ENCODE measurements around the gene SYNGR4.
"Not testable (repeated sequence)": the region's sequence is repeated elsewhere in the genome, so short reads cannot be mapped to it uniquely, and the experiment has no call there.

SYNGR4 gene, protein sequence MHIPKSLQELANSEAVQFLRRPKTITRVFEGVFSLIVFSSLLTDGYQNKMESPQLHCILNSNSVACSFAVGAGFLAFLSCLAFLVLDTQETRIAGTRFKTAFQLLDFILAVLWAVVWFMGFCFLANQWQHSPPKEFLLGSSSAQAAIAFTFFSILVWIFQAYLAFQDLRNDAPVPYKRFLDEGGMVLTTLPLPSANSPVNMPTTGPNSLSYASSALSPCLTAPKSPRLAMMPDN

DNA sequence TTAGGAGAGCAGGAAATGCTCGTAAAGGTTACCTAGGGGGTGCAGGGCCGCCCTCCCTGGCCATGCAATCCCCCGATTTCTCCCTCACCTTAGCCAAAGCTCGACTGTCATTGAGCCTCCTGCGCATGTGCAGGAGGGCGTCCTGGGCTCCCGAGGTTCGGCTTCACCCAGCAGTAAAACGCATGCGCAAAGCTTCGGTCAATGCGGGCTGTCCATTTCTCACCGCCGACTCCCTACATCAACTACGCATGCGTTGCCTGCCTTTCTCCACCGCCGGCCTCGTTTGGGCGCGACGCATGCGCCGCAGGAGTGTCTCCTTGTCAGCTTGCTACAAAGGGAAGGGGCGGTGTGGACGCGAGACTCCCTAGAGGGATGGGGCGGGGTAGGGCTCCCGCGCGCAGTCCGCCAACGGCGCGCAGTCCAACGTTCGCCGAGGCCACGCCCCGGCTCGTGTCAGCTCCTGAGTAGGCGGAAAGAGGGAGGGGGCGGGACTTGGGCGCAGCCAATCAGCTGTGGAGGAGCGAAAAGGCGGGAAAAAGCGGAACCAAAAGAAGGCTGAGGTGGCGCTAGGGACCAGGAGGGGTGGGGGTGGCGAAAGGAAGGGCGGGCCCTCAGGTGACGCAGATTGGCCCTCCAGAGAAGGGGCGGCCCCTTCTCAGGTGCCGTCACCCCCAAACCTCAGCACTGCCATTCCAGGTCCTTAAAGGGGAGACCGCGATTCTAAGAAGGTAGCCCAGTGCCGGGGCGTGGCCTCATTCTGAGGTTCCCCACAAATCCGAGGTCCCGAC, at the start of gene SYNGR4, which contains the start of gene TMEM143:
Gene SYNGR4, plus strand, starts transcription at position 558 of the 788 bp plus-strand sequence. CDS start 1,476 bp downstream, outside the sequence.
Gene TMEM143, minus strand, starts transcription at position 131 of the 788 bp plus-strand sequence. Its CDS starts 20 bp downstream, at position 111.
- peak; percentile 99 for DNase-seq (ENCODE audit: low spot score)

DNA sequence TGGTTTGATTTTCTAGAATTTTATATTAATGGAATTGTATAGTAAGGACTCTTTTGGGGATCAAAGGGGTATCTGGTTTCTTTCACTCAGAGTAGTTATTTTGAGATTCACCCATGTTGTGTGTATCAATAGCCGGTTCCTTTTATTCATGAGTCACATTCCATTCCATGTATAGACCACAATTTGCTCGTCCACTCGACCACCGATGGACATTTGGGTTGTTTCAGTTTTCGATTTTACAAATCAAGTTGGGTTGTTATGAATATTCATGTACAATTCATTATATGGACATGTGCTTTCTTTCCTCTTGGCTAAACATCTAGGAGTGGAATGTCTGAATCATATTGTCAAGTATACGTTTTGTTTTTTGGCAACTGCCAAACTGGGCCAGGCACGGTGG, 48.5 kb upstream of the SYNGR4 start:
- DNase-seq (ENCODE audit: low spot score) = no peak

DNA sequence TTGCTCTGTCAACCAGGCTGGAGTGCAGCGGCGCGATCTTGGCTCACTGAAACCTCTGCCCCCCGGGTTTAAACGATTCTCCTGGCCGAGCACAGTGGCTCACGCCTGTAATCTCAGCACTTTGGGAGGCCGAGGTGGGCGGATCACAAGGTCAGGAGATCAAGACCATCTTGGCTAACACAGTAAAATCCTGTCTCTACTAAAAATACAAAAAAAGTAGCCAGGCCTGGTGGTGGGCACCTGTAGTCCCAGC, 46.5 kb upstream of the SYNGR4 start:
- not testable (repeated sequence) for DNase-seq (ENCODE audit: low spot score)

DNA sequence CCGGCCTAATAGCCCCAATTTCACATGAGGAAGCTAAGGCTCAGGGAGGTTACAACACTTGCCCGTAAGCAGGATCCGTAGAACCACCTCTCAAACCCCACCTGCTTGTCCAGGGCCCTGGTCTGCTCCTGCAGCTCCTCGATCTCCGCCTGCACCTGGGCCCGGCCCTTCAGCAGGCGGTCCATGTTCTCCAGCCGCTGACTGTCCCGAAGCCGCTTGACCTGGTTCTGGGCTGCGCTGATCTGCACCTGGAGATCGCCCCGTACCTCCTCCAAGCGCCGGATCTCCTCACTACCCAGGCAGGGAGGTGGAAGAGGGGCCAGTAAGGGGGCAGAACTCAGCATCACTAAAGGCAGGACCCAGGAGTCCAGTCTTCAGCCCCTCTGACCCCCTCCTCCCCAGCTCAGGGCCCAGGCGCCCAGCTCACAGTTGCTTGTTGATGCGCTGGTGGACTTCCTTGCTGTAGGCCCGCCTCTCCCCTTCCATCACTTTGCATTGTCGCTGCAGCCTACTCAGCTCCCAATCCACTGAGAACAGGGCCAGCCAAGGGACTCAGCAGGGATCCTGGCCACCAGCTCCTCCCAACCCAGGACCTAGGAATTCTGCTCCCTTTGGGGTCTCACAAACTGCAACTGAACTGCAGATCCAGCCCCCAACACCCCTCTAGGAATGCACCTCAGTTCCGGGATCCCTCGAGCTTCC, 45.7 kb upstream of the SYNGR4 start:
- no peak for DNase-seq (ENCODE audit: low spot score)

DNA sequence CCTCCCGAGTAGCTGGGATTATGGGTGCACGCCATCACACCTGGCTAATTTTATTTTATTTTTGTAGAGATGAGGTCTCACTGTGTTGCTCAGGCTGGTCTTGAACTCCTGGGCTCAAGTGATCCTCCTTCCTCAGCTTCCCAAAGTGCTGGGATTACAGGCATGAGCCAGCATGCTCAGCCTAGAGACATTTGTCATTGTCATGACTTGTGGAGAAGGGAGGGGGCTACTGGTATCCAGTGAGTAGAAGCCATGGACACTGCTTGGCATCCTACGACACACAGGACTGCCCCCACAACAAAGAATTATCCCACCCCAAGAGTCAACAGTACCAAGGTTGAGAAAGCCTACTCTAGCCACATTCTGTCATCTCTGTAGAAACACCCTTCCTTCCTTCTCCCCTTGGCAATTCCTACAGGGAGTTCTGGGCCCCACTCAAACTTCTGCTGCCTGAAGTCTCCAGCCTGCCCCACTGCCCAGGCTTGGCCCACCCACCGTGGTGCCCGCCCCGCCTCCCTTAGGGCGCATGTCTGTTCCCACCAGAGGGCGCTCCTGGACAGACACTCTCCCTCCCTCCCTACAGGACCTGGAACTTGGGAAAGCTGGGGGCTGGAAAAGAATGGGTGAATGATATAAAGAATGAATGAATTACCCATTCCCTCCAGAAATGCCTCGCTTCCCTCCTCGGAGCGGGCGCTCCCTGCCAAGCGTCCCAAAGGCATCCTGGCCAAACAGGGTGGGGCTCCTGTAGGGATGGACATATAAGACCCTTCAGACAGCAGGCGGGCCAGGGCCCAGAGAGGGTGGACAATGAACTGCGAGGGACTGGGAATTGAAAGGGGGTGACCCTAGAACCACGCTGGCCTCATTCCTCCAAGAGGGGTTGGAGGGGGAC, 44.3 kb upstream of the SYNGR4 start:
- DNase-seq (ENCODE audit: low spot score) = peak; percentile 88

DNA sequence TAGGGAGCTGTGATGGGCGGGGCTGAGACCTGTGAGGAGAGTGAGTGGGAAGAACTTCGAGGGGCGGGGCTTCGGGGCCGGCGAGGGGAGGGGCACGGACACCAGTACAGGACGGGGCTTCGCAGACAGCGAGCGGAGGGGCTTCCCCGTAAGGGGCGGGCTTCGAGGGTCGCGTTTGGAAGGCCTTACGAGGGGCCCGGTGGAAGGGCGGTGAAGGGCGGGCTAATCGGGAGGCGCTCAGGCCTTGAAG, 42.9 kb upstream of the SYNGR4 start:
- peak; percentile 93 for DNase-seq (ENCODE audit: low spot score)

DNA sequence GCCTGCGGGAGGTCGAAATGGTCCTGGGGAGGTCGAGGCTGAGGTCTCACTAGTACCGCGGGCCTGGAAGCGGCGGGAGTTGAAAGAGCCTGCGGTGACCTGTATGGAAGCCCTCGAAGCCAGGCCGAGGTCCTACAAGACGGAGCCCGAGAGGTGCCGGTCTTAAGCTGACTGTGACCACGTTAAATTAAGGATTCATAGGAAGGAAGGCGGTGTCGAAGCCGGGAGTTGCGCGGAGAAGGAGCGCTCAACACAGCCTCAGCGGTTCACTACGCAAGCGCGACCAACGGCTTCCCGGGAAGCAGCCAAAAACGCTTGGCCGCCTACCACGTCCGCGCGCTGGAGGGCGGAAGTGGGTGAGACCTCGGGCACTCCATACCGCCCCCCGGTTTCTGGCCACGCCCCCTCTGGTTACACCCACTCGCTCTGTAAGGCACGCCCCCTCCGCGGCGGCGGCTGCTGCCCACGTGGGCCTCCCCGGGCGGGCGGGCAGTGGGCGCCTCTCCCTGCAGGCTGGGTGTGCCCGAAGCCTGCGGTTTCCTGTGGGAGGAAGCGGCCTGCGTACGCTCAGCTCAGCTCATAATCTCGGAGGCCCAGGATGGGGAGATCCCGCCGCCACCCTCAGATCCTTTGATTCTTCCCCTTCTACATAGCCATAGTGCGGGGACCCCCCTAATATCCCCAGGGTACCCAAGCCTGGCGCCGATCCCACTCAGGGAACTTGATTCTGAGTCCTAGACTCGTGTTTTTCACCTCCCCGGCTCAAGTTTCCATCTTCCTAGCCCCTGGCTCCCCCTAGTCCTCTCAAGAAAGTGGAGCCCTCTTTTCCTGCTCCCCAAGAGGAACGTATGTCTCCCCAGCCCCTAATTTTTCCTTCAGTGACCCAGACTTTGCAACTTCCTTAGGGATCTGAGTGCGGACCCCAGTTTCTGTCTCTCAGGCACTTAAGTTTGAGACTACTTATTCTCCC, 42.3 kb upstream of the SYNGR4 start:
- DNase-seq (ENCODE audit: low spot score) = peak; percentile 99

DNA sequence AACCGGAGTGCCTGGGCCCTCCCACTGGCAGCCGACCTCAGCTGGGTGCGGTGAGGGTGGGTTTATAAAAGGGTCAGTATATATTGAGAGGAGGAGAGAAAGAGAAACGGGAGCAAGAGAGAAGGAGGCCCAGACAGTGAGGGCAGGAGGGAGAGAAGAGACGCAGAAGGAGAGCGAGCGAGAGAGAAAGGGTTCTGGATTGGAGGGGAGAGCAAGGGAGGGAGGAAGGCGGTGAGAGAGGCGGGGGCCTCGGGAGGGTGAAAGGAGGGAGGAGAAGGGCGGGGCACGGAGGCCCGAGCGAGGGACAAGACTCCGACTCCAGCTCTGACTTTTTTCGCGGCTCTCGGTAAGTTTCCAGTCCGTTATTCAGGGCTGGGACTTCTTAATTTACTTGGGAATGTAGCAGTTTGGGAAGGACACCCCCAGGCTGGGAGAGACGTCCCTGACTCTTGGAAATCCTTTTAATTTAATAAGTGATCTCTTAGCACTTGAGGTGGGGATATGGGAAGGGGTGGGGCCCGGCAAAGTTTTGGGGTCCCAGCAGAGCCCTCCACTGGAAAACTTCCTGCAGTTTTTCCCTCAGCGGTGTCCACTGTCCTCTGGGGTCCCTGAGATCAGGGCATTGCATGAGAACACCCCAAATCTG, 38.8 kb upstream of the SYNGR4 start, which contains the start of gene EMP3:
Gene EMP3, plus strand, starts transcription at position 288 of the 646 bp plus-strand sequence. CDS start 1,293 bp downstream, outside the sequence.
- DNase-seq (ENCODE audit: low spot score) = peak; percentile 94

DNA sequence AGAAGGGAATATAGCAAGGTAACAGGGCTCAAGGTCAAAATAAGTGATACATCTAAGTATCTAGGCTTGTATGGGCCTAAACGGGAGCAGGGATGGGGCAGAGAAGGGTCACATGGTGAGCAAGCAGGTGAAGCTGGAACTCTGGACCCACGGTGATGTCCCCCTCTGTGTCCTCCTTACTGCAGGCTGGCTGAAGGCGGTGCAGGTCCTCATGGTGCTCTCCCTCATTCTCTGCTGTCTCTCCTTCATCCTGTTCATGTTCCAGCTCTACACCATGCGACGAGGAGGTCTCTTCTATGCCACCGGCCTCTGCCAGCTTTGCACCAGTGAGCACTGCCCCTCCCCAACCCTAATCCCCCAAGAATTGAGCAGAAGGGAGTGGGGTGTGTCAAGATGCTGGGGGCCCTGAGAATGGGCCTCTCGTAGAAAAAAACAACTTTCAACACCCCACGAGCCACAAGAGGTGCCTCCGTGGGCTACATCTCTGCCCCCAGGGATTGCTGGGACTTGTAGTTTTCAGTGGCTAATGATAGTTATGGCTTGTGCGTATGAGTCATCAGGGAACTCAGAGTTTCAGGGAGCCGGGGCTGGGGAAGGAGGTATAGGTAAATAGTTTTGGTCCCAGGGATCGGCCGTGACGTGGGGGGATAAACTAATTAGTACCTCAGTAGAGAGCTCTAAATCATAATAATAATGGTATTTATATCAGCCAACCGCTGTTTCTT, 34.8 kb upstream of the SYNGR4 start:
- no peak for DNase-seq (ENCODE audit: low spot score)

DNA sequence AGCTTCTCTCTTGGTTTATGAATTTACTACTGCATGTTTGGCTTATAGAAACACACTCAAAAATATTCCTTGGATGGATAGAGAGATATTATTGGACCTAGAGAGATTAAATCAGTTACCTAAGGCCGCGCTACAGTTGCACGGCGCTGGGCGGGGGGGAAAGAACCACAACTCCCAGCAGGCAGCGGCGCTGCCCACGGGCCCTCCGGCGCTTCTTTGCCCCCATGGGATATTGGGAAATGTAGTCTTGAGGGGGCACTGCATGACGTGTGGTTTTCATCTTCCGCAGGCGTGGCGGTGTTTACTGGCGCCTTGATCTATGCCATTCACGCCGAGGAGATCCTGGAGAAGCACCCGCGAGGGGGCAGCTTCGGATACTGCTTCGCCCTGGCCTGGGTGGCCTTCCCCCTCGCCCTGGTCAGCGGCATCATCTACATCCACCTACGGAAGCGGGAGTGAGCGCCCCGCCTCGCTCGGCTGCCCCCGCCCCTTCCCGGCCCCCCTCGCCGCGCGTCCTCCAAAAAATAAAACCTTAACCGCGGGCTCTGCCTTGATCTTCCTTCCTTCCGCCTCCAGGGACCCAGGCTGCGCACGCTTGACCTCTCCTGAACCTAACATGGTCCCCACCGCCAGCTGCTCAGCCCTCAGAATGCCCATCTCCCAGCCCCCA, 34.0 kb upstream of the SYNGR4 start:
- no peak for DNase-seq (ENCODE audit: low spot score)

DNA sequence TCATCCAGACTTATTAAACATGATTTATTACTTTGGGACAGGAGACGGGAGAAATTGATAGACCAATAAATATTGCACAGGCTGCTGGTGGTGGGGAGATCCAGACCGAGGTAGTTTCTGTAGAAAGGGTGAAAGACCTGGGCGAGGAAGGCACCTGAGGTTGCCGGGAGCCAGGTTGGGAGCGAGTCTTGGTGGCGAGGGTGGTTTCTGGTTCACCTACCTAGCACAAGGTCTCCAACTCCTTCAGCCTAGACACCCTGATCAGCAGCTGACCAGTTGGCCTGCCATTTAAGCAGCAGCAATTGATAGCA, 31.9 kb upstream of the SYNGR4 start:
- DNase-seq (ENCODE audit: low spot score) = no peak

DNA sequence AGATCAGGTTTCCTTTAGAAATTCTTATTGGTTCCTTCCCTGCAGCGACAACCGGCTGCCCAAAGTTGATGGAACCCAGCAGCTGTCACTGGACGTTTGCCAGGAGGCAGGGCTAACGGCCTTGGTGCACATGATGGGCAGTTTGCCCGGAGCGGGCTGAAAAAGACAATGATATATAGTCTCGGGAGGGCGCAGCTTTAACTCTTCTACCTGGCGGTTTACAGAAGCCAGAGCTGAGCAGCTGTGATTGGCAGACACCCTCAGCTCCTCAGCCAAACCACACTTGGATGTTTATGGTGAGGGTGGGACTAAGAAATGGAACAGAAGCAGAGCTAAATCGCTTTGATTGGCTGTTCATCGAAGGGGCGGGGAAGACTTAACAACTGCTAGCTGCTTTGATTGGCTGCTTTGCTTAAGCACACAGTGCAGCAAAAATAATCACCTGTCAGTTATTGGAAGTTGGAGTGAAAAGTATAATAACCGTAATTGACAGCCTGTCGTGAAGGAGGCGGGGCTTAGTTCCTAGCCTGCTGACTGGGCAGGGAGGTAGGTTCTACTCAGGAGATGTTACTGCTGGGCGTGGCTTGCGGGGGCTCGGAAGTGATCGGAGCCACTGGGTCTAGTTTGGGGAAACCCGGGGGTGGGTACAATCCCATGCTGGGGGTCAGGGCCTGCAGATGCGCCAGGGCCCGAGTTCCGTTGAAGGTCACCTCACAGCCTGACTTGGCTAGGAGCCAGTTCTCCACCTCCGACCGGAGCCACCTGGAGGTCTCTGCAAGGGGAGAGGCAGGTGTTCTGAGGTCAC, 31.3 kb upstream of the SYNGR4 start:
- DNase-seq (ENCODE audit: low spot score) = peak; percentile 92

DNA sequence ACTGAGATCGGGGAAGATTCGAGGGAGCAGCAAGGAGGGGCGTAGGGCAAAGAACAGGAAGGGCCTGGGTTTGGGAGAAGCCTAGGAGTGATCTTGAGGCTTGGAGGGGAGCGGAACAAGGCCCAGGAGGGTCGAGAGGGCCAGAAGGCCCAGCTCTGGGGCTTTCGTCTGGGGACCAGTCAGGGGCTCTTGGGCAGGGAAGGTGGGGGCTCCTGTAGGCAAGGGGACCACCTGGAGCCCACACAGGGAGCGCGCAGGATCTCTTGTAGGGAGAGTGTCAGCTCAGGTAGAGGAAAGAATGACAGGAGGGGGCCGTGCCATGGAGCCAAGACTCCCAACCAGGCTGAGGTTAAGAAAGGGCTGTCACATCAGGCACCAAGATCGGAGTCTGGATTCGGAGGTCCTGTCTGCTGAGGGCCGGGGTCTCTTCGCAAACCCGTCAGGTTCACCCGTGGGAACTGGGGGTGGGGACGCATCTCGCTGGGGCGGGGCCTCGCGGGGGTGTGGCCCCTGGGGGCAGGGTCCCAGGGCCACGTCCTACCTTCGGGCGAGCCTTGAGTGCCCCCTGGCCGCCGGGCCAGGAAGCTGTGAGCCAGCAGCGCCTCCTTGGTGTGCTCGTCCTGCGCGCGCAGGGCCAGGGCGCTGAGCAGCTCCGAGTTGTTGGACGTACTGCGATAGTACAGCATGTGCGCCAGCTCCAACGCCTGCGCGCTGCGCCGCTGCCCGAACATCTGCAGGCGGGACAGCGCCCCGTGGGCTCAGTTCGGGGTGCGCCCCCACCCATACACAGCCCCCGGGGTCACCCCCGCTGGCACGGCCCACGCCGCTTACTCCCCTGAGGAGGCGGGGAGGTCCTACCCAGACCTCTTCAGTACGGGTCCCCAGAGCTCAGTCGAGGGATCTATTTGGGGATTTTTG, 30.4 kb upstream of the SYNGR4 start:
- peak; percentile 90 for DNase-seq (ENCODE audit: low spot score)

DNA sequence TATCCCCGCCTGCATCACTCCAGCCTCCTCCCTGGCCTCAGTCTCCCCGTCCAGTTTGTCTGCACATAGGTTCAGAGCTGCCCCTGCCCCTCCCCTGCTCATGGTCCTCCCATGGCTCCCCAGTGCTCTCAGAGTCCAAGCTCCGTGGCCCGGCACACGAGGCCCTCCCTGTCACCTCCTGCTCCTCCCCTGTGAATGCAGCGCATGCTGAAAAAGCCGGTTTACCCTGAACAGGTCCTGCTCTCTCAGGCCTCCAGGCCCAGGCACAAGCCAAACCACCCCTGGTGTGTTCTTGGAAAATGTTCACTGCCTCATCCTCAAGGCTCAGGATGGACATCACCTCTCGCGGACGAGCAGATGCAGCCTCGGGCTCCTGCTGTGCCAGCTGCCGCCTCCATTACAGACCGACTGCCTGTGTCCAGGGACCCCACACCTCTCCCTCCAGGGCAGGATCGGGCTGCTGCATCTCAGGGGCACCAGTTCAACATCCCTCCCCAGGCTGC, 25.9 kb upstream of the SYNGR4 start:
- no peak for DNase-seq (ENCODE audit: low spot score)

DNA sequence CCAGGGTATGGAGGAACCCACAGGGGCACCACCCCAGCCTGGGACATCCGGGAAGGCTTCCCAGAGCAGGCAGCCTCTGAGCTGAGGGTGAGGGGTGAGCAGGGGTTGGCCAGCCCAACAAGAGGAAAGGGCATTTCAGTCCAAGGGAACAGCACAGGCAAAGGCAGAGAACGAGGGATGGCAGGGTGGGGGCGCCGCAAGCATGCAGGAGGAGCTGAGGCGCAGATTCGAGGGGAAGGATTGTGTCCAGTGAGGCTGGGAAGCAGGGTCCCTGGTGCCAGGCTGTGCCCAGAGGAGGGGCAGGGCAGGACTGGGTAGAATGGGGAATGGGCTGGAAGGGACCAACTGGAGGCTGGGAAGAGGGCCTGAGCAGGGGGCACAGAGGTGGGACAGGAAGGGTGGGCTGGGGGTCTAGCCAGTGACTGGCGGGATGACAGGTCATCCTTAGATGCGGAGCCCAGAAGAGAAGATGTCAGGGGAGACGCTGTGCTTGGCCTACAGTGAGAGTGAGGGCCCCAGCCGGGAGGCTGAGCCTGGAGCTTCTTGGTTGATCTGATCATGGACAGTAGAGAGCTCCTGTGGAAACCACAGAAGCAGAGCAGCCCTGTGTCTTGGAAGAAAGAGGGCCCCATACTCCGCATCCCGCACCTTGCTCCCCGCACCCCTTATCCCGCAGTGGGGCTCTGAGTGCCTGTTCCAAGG, 25.2 kb upstream of the SYNGR4 start:
- no peak for DNase-seq (ENCODE audit: low spot score)

DNA sequence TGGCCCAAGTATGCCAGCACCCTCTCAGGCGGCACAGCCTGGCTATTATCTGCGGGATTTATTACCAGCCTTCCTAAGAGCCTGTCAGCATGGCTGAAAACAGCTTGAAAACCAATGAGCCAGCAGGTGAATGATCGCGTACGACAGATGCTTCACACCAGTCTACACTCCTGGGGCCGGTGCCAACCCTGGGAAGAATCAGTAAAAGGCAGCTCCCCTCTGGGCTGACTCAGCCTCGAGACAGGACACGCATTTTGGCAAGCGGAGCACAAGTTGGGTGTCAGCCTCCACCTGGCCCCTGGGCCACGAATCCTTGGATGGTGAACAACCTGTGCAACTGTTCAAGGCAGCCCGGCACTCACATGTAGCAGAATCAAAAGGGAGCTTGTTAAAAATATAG, 23.2 kb upstream of the SYNGR4 start:
- no peak for DNase-seq (ENCODE audit: low spot score)
